OCI-LY1 (cell line): Measurements from ENCODE around the gene SLC24A4.

Experiments
- CTCF ChIP-seq: fragments of 200-600 bp; sonication (generic), shearing (Covaris generic); IDR thresholded peaks from 2 replicates; pipeline ENCODE4 v1.5.1; 2017; ENCODE audit warnings: mild to moderate bottlenecking, antibody characterized with exemption, low read length, moderate library complexity, mixed read lengths
- EZH2 ChIP-seq: fragments of 200-600 bp; sonication (generic), shearing (Covaris generic); IDR thresholded peaks from 2 replicates; pipeline ENCODE4 v1.8.0; 2017; ENCODE audit warnings: borderline replicate concordance, mixed run types, mild to moderate bottlenecking, antibody characterized with exemption, low read length, moderate library complexity, mixed read lengths

- TF ChIP-seq CTCF (no peak), EZH2 (no peak)
Observed at GRCh38 chr14:92450351-92451070, 127.5 kb downstream of the SLC24A4 start.
